SIG-M5 (cell line): ENCODE measurements around the gene PCID2.

Experiments
- DNase-seq: peaks from one replicate; lab custom pipeline; 2025; lab: John Stamatoyannopoulos, UW

Gene PCID2

GRCh38 chr13:113187263-113187669 is 21.2 kb downstream of the PCID2 start:
- peak; percentile 27 for DNase-seq

- no peak for DNase-seq
Observed at GRCh38 chr13:113186061-113186900, 22.2 kb downstream of the PCID2 start.

- DNase-seq, result no peak
Observed at GRCh38 chr13:113184568-113185440, 23.7 kb downstream of the PCID2 start.

- no peak for DNase-seq
Observed at GRCh38 chr13:113183450-113184129, 24.9 kb downstream of the PCID2 start.

- DNase-seq, result no peak
Observed at GRCh38 chr13:113182046-113182445, 26.4 kb downstream of the PCID2 start.

GRCh38 chr13:113179374-113180230 is 28.9 kb downstream of the PCID2 start:
- DNase-seq, result no peak

- DNase-seq, result no peak
Observed at GRCh38 chr13:113178896-113179167, 29.6 kb downstream of the PCID2 start.

- no peak for DNase-seq
Observed at GRCh38 chr13:113178070-113178895, 30.2 kb downstream of the PCID2 start.

GRCh38 chr13:113176822-113177221 is 31.6 kb downstream of the PCID2 start:
- no peak for DNase-seq

- no peak for DNase-seq
Observed at GRCh38 chr13:113176280-113176679, 32.2 kb downstream of the PCID2 start.

- no peak for DNase-seq
Observed at GRCh38 chr13:113172419-113172926, 36.0 kb downstream of the PCID2 start.

- DNase-seq, result no peak
Observed at GRCh38 chr13:113171250-113172125, 37.0 kb downstream of the PCID2 start.

- DNase-seq, result no peak
Observed at GRCh38 chr13:113170511-113170910, 38.0 kb downstream of the PCID2 start.

- DNase-seq, result no peak
Observed at GRCh38 chr13:113169277-113170272, 38.9 kb downstream of the PCID2 start.

- DNase-seq, result no peak
Observed at GRCh38 chr13:113168211-113168610, 40.3 kb downstream of the PCID2 start.

GRCh38 chr13:113167575-113167974 is 40.9 kb downstream of the PCID2 start:
- no peak for DNase-seq

GRCh38 chr13:113167155-113167554 is 41.3 kb downstream of the PCID2 start:
- DNase-seq, result no peak

- DNase-seq, result no peak
Observed at GRCh38 chr13:113166681-113167080, 41.8 kb downstream of the PCID2 start.
